ENCODE results near the gene BIRC2. TPM values are rescaled to one million over a fixed set of nuclear protein-coding genes. Genes with fewer than 3 reads are reported as not detected.
A peak's percentile ranks its signal among the peaks of the same experiment; 100 is the strongest.

The BIRC2 gene
- total RNA-seq, 1 experiment from 2014 or later: 28.2 TPM

DNA sequence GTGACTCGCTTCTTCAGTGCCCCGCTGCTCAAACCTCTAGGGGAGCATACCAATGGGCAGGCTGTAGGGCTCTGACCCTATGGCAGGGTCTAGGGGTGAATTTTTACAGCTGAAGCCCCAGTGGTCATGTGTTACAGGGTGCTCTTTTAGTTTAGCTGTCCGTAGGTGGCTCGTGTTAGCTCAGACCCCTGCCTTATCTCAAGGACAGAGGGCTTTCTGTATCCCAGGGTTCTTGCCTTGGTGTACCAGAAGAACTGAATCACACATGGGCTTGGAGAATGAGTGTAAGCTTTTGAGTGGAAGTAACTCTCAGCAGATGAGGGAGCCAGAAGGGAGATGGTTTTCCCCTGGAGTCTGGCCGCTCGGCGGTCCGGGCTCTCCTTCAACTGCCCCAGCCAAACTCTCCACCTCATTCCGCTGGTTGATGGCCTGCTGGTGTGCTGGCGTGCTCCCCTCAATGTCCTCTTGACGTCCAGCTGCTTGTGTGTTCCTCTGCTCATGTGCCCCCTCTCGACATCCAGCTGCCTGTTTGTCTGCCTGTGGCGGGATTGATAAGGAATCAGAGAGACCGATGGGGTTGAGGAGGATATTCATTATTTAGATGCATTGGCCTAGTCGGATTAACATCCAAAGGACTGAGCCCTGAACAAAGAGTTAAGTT is 37.5 kb downstream of the BIRC2 start:
- H3K4me2 ChIP-seq (ENCODE audit: insufficient read depth, insufficient read length, low read length): no peak overlapping the region
- no peaks in the 10 kb centered on the region for H4K20me1 ChIP-seq (ENCODE audit: control insufficient read depth, insufficient read depth, insufficient read length)
- H2AK5ac ChIP-seq (ENCODE audit: insufficient read length, low read length): no peak overlapping the region
- no peak overlapping the region for H3K56ac ChIP-seq (ENCODE audit: insufficient read length, low read depth, low read length)
- Mint-ChIP-seq H3K4me1 (peaks cover 16 to 18% of the 10 kb centered on the region in 2 experiments), H3K27me3 (ENCODE audit: low read depth) (no peaks in the 10 kb centered on the region), H3K9me3 (no peaks in the 10 kb centered on the region), H3K27ac (peak overlapping the region in 2 of 3 experiments; percentile 5 to 30; a peak in 3 of 7 replicates), H3K36me3 (ENCODE audit: insufficient read depth in 1 of 3, low read depth in 3 of 3) (peaks cover 2 to 36% (median 24%) of the 10 kb centered on the region in 3 experiments; a peak in 5 of 7 replicates), H3K4me3 (no peak overlapping the region)
- H3K14ac ChIP-seq (ENCODE audit: insufficient read depth, low read length): no peak overlapping the region
- no peak overlapping the region for H2BK20ac ChIP-seq (ENCODE audit: low read depth, low read length, poor library complexity, severe bottlenecking)
- H3K9ac ChIP-seq (ENCODE audit: extremely low read depth, insufficient read length, low read length): no peak overlapping the region
- TF ChIP-seq, protein P1, sequence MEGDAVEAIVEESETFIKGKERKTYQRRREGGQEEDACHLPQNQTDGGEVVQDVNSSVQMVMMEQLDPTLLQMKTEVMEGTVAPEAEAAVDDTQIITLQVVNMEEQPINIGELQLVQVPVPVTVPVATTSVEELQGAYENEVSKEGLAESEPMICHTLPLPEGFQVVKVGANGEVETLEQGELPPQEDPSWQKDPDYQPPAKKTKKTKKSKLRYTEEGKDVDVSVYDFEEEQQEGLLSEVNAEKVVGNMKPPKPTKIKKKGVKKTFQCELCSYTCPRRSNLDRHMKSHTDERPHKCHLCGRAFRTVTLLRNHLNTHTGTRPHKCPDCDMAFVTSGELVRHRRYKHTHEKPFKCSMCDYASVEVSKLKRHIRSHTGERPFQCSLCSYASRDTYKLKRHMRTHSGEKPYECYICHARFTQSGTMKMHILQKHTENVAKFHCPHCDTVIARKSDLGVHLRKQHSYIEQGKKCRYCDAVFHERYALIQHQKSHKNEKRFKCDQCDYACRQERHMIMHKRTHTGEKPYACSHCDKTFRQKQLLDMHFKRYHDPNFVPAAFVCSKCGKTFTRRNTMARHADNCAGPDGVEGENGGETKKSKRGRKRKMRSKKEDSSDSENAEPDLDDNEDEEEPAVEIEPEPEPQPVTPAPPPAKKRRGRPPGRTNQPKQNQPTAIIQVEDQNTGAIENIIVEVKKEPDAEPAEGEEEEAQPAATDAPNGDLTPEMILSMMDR (conservative IDR thresholded peaks at IDR 0.05): no peak
- H2BK5ac ChIP-seq (ENCODE audit: insufficient read length, low read length): no peak overlapping the region
- no peaks in the 10 kb centered on the region for H3K27me3 ChIP-seq (ENCODE audit: insufficient read depth, low read length)
- H3K23me2 ChIP-seq (ENCODE audit: insufficient read length, low read depth, low read length, poor library complexity, severe bottlenecking): no peaks in the 10 kb centered on the region
- H4K91ac ChIP-seq (ENCODE audit: insufficient read length, low read depth, low read length): no peak overlapping the region
- H3K79me2 ChIP-seq (ENCODE audit: insufficient read depth, low read length): no peaks in the 10 kb centered on the region
- no CpG with 5 or more reads among the region's 15 CpGs for WGBS (ENCODE audit: extremely low coverage, insufficient read length, low lambda C conversion rate)
- no peak overlapping the region for H2BK15ac ChIP-seq (ENCODE audit: low read depth, low read length)
- H4K8ac ChIP-seq (replicated peaks; ENCODE audit: insufficient read length, low read depth, low read length): no peak overlapping the region
- peak overlapping the region; percentile 69 for H3K23ac ChIP-seq (ENCODE audit: insufficient read length, low read depth, low read length)
- H3K27ac ChIP-seq (ENCODE audit: insufficient read length, low read depth, low read length): no peak overlapping the region
- H4K5ac ChIP-seq (ENCODE audit: insufficient read length, low read depth, low read length): no peak overlapping the region
- no peak overlapping the region for H2AFZ ChIP-seq (ENCODE audit: low read length)
- no peak overlapping the region for H2BK120ac ChIP-seq (ENCODE audit: low read depth, low read length, poor library complexity, severe bottlenecking)
- no peaks in the 10 kb centered on the region for H3K4me1 ChIP-seq (ENCODE audit: insufficient read depth, low read length)
- H3K9me3 ChIP-seq (ENCODE audit: control insufficient read depth, low read depth, low read length): no peaks in the 10 kb centered on the region
- no peak overlapping the region for H3T11ph ChIP-seq (ENCODE audit: low read length)
- no peak overlapping the region for H3K4ac ChIP-seq (ENCODE audit: low read depth, low read length)
- no peak for DNase-seq
- no peak overlapping the region for H3K18ac ChIP-seq (ENCODE audit: insufficient read length, low read depth, low read length)
- no peak overlapping the region for H2BK12ac ChIP-seq (ENCODE audit: insufficient read length, low read depth, low read length)
- H3K79me1 ChIP-seq (ENCODE audit: insufficient read depth, low read depth, low read length, poor library complexity, severe bottlenecking): no peaks in the 10 kb centered on the region
